GM23248 (cell line): ENCODE measurements around the gene GFPT1. TPM values are rescaled to one million over a fixed set of nuclear protein-coding genes. Genes with fewer than 3 reads are reported as not detected.
A peak's percentile ranks its signal among the peaks of the same experiment; 100 is the strongest.

ENCODE experiments used
- DNase-seq: peaks from one replicate; pipeline ENCODE4 v3.0.0-alpha.2; 2015
- H2AFZ ChIP-seq: fragments of 200-600 bp; sonication (generic); 2 replicates; pipeline ENCODE4 v1.6.1; 2016; ENCODE audit warnings: antibody characterized with exemption
- H3F3A ChIP-seq: fragments of 200-600 bp; sonication (generic); 2 replicates; pipeline ENCODE4 v1.6.1; 2016; ENCODE audit warnings: mild to moderate bottlenecking, antibody characterized with exemption, mixed run types; ENCODE audit not compliant: insufficient read depth
- H3K27ac ChIP-seq: fragments of 200-600 bp; sonication (generic); 2 replicates; pipeline ENCODE4 v1.5.1; 2016; ENCODE audit warnings: mild to moderate bottlenecking
- H3K27me3 ChIP-seq: fragments of 200-600 bp; sonication (generic); replicated peaks from 2 replicates; pipeline ENCODE4 v1.6.1; 2016; ENCODE audit warnings: mild to moderate bottlenecking; ENCODE audit not compliant: insufficient read depth
- H3K36me3 ChIP-seq: fragments of 200-600 bp; sonication (generic); 2 replicates; pipeline ENCODE4 v1.6.1; 2016; ENCODE audit warnings: low read depth, mild to moderate bottlenecking
- H3K4me1 ChIP-seq: fragments of 200-600 bp; sonication (generic); 2 replicates; pipeline ENCODE4 v1.6.1; 2016; ENCODE audit warnings: mild to moderate bottlenecking; ENCODE audit not compliant: insufficient read depth
- H3K4me2 ChIP-seq: fragments of 200-600 bp; sonication (generic); one replicate; pipeline ENCODE4 v1.6.1; 2016; ENCODE audit warnings: mild to moderate bottlenecking; ENCODE audit not compliant: unreplicated experiment
- H3K4me3 ChIP-seq: fragments of 200-600 bp; sonication (generic); 2 replicates; pipeline ENCODE4 v1.5.1; 2016; ENCODE audit warnings: mild to moderate bottlenecking
- H3K79me2 ChIP-seq: fragments of 200-600 bp; sonication (generic); 2 replicates; pipeline ENCODE4 v1.6.1; 2016; ENCODE audit warnings: mild to moderate bottlenecking; ENCODE audit not compliant: insufficient read depth
- H3K9ac ChIP-seq: fragments of 200-600 bp; sonication (generic); 2 replicates; pipeline ENCODE4 v1.6.1; 2016; ENCODE audit warnings: mild to moderate bottlenecking
- H3K9me2 ChIP-seq: fragments of 200-600 bp; sonication (generic); 2 replicates; pipeline ENCODE4 v1.6.1; 2016; ENCODE audit warnings: mixed run types, mild to moderate bottlenecking, moderate library complexity; ENCODE audit not compliant: insufficient read depth
- H3K9me3 ChIP-seq: fragments of 200-600 bp; sonication (generic); one replicate; pipeline ENCODE4 v1.6.1; 2017; ENCODE audit warnings: low read depth
- H4K20me1 ChIP-seq: fragments of 200-600 bp; sonication (generic); 2 replicates; pipeline ENCODE4 v1.6.0; 2016; ENCODE audit not compliant: insufficient read depth
- EZH2 ChIP-seq: fragments of 200-600 bp; sonication (generic); IDR thresholded peaks from 2 replicates; pipeline ENCODE4 v1.6.1; 2018; ENCODE audit warnings: antibody characterized with exemption, mild to moderate bottlenecking; ENCODE audit not compliant: insufficient read depth, poor library complexity, severe bottlenecking
- EZH2phosphoT487 ChIP-seq: fragments of 200-600 bp; sonication (generic); IDR thresholded peaks from 2 replicates; pipeline ENCODE4 v1.6.1; 2018; ENCODE audit warnings: antibody characterized with exemption, moderate library complexity, mild to moderate bottlenecking, low read depth; ENCODE audit not compliant: insufficient read depth
- WGBS, 2 experiments: methylation state at CpG; one replicate each; pipeline ENCODE4 v1.1.6; 2015 to 2017; ENCODE audit warnings: low lambda C conversion rate in 2 of 2, low coverage in 1 of 2; ENCODE audit errors: missing lambda C conversion rate in 2 of 2; 5-methylcytosine and 5-hydroxymethylcytosine counted together
- in situ Hi-C: fragments of 300-500 bp; cut with MboI; formaldehyde crosslinking; loops from 2 replicates; pipeline ENCODE4 v1.15.0; 2020
- polyA plus RNA-seq: library from polyadenylated mRNA; unstranded; fragments of >200 nt; fragmentation: Nextera tagmentation; extraction: Ambion mirVana; gene quantifications from 2 replicates; pipeline ENCODE4 v1.2.1, GENCODE V29; 2016
- total RNA-seq: library from RNA; depleted of rRNA; stranded (reverse); fragments of >200 nt; shearing (Covaris generic); gene quantifications from 2 replicates; pipeline ENCODE4 v1.2.3, GENCODE V29; 2014

The GFPT1 gene
- total and polyA plus RNA-seq, 2 experiments from 2014 or later, result 53.3 to 115 TPM

GRCh38 chr2:69299772-69300516, 87.1 kb downstream of the GFPT1 start:
- H3K79me2 ChIP-seq, result no peaks in the 10 kb centered on the region
- no peaks in the 10 kb centered on the region for H3K9me2 ChIP-seq
- no peak overlapping the region for H3K4me3 ChIP-seq
- in situ Hi-C loops, result loop anchor here (10.0 kb wide), 1 partner anchor 285 kb away; the partner anchor contains the start of gene ANTXR1
- H3K9me3 ChIP-seq, result no peaks in the 10 kb centered on the region
- 48 to 50% methylated on average over 4 of the region's 4 CpGs for WGBS, 2 experiments
- H3K27me3 ChIP-seq, result no peaks in the 10 kb centered on the region
- peaks cover 26% of the 10 kb centered on the region for H3K4me1 ChIP-seq
- H3K27ac ChIP-seq, result peak overlapping the region; percentile 96; the same call in 1 of the 2 replicates
- TF ChIP-seq EZH2, result no peak
- TF ChIP-seq EZH2phosphoT487, result no peak
- H3K4me2 ChIP-seq, result no peak overlapping the region
- no peak overlapping the region for H2AFZ ChIP-seq
- no peak for DNase-seq
- H3F3A ChIP-seq, result peaks cover 25% of the 10 kb centered on the region
- H3K36me3 ChIP-seq, result no peaks in the 10 kb centered on the region
- no peaks in the 10 kb centered on the region for H4K20me1 ChIP-seq
- H3K9ac ChIP-seq, result no peak overlapping the region

- Histone ChIP-seq H3K27ac (peak overlapping the region; percentile 96), H3K4me2 (peak overlapping the region; percentile 77), H3F3A (peaks cover 25% of the 10 kb centered on the region), H3K9ac (peak overlapping the region; percentile 77), H2AFZ (peak overlapping the region; percentile 39; the same call in 1 of the 2 replicates), H3K4me1 (peaks cover 26% of the 10 kb centered on the region), H3K36me3 (no peaks in the 10 kb centered on the region), H3K4me3 (peak overlapping the region; percentile 45), H3K79me2 (no peaks in the 10 kb centered on the region), H3K27me3 (no peaks in the 10 kb centered on the region), H3K9me2 (no peaks in the 10 kb centered on the region), H3K9me3 (no peaks in the 10 kb centered on the region), H4K20me1 (no peaks in the 10 kb centered on the region)
- WGBS, 2 experiments, result 14 to 15% methylated on average over 4 of the region's 4 CpGs
- in situ Hi-C loops, result no loop called here
- peak; percentile 91 for DNase-seq
- no peak for TF ChIP-seq EZH2
- TF ChIP-seq EZH2phosphoT487, result no peak
These were observed 88.2 kb downstream of the GFPT1 start for GRCh38 chr2:69298862-69299261.

GRCh38 chr2:69298261-69298660, 88.8 kb downstream of the GFPT1 start:
- H2AFZ ChIP-seq, result 0 out of 2 replicates have a peak overlapping the region, but pooled peaks have one; percentile 39
- 1% methylated on average over 7 of the region's 7 CpGs for WGBS, 2 experiments
- peaks cover 25% of the 10 kb centered on the region for H3F3A ChIP-seq
- DNase-seq, result peak; percentile 98
- H3K27ac ChIP-seq, result peak overlapping the region; percentile 96
- no peaks in the 10 kb centered on the region for H3K9me2 ChIP-seq
- no peaks in the 10 kb centered on the region for H4K20me1 ChIP-seq
- H3K27me3 ChIP-seq, result no peaks in the 10 kb centered on the region
- in situ Hi-C loops, result no loop called here
- no peaks in the 10 kb centered on the region for H3K79me2 ChIP-seq
- no peaks in the 10 kb centered on the region for H3K36me3 ChIP-seq
- H3K9me3 ChIP-seq, result no peaks in the 10 kb centered on the region
- H3K4me1 ChIP-seq, result peaks cover 26% of the 10 kb centered on the region
- H3K4me3 ChIP-seq, result peak overlapping the region; percentile 45
- H3K9ac ChIP-seq, result peak overlapping the region; percentile 77
- TF ChIP-seq EZH2phosphoT487 (no peak), EZH2 (no peak)
- peak overlapping the region; percentile 77 for H3K4me2 ChIP-seq

- Histone ChIP-seq H3K9me2 (no peaks in the 10 kb centered on the region), H3K36me3 (no peaks in the 10 kb centered on the region), H3K27me3 (no peaks in the 10 kb centered on the region), H3K9ac (no peak overlapping the region), H4K20me1 (no peaks in the 10 kb centered on the region), H2AFZ (no peak overlapping the region), H3K79me2 (no peaks in the 10 kb centered on the region), H3K4me1 (peaks cover 26% of the 10 kb centered on the region), H3K4me2 (peak overlapping the region; percentile 10), H3K9me3 (no peaks in the 10 kb centered on the region), H3K27ac (peak overlapping the region; percentile 96), H3F3A (peaks cover 25% of the 10 kb centered on the region), H3K4me3 (no peak overlapping the region)
- TF ChIP-seq EZH2phosphoT487, result no peak
- no peak for TF ChIP-seq EZH2
- WGBS, 2 experiments, result 54 to 63% methylated on average over 9 to 12 of the region's 12 CpGs
- in situ Hi-C loops, result no loop called here
- peak; percentile 22 for DNase-seq
These were observed 89.8 kb downstream of the GFPT1 start for GRCh38 chr2:69297216-69297615.
